Stomach (tissue), 4 donors: Measurements from ENCODE around the gene CPT1B.

Source experiments
- CTCF ChIP-seq, 7 experiments: fragments of 450-650 bp in 4 of 7; fragments of 200-600 bp in 3 of 7; sonication (generic) in 3 of 7; IDR thresholded peaks; one replicate each; pipeline ENCODE4 v1.5.1; 2016 to 2019; ENCODE audit warnings: antibody characterized with exemption in 7 of 7, control low read depth in 2 of 7, mild to moderate bottlenecking in 1 of 7
- EP300 ChIP-seq: sonication (generic); formaldehyde crosslinking; IDR thresholded peaks from one replicate; pipeline ENCODE4 v1.6.1; 2017; ENCODE audit warnings: antibody characterized with exemption
- POLR2A ChIP-seq, 4 donors: fragments of 450-650 bp; IDR thresholded peaks; one replicate each; pipeline ENCODE4 v1.6.1; 2016; ENCODE audit warnings: antibody characterized with exemption in 4 of 4, control low read depth in 2 of 4, mild to moderate bottlenecking in 1 of 4, moderate library complexity in 1 of 4
- POLR2AphosphoS5 ChIP-seq, 3 donors: sonication (generic); formaldehyde crosslinking; IDR thresholded peaks; one replicate each; pipeline ENCODE4 v1.6.1; 2016; ENCODE audit warnings: antibody characterized with exemption in 3 of 3

- no peak for TF ChIP-seq CTCF (IDR thresholded peaks at IDR 0.05)
- no peak for TF ChIP-seq POLR2A (IDR thresholded peaks at IDR 0.05)
- no peak for TF ChIP-seq EP300
- no peak for TF ChIP-seq POLR2AphosphoS5 (IDR thresholded peaks at IDR 0.05)
These were observed 28.9 kb upstream of the CPT1B start for GRCh38 chr22:50606946-50607658.
